SK-N-SH (cell line): Measurements from ENCODE around the gene CCDC102B. TPM values are rescaled to one million over a fixed set of nuclear protein-coding genes. Genes with fewer than 3 reads are reported as not detected.

Experiments
- CTCF ChIA-PET: fragments of 300-600, 350-600 bp; formaldehyde crosslinking; extraction: SDS; loops from one replicate; lab custom pipeline; 2021; lab: Yijun Ruan, JAX
- POLR2A ChIA-PET: fragments of 350-600 bp; sonication (Branson Sonifier 250); formaldehyde crosslinking; extraction: SDS; loops from one replicate; lab custom pipeline; 2020; ENCODE audit warnings: antibody characterized with exemption, inconsistent platforms; lab: Yijun Ruan, JAX
- DNase-seq: peaks from one replicate; pipeline ENCODE4 v3.0.0; 2012
- H2AFZ ChIP-seq: fragments of 200-600 bp; sonication (generic); 2 replicates; pipeline ENCODE4 v1.8.1; 2016; ENCODE audit warnings: antibody characterized with exemption, mild to moderate bottlenecking, low read depth
- H3F3A ChIP-seq: fragments of 200-600 bp; sonication (generic); replicated peaks from 2 replicates; pipeline ENCODE3; 2016; ENCODE audit warnings: antibody characterized with exemption, mild to moderate bottlenecking; ENCODE audit not compliant: insufficient read depth
- H3K27ac ChIP-seq, 2 experiments: fragments of 200-500 bp in 1 of 2; fragments of 200-600 bp in 1 of 2; sonication (Bioruptor generic) in 1 of 2; sonication (generic), shearing (Covaris generic) in 1 of 2; 2 replicates each; pipeline versions ENCODE4 v1.5.1 to v1.6.1; 2014 to 2016; ENCODE audit warnings: low read depth in 2 of 2, inconsistent platforms in 1 of 2, low read length in 1 of 2, mild to moderate bottlenecking in 1 of 2, mixed read lengths in 1 of 2
- H3K27me3 ChIP-seq: fragments of 200-600 bp; sonication (generic), shearing (Covaris generic); 2 replicates; pipeline ENCODE4 v1.6.1; 2016; ENCODE audit warnings: mixed run types; ENCODE audit not compliant: insufficient read depth
- H3K36me3 ChIP-seq, 2 experiments: fragments of 200-500 bp in 1 of 2; fragments of 200-600 bp in 1 of 2; sonication (Bioruptor generic) in 1 of 2; sonication (generic) in 1 of 2; replicated peaks in 1 of 2; 2 replicates each; pipeline versions ENCODE3 to v1.5.1; 2014 to 2016; ENCODE audit warnings: low read length in 1 of 2, mild to moderate bottlenecking in 1 of 2; ENCODE audit not compliant: insufficient read depth in 2 of 2, control insufficient read depth in 1 of 2
- H3K4me1 ChIP-seq, 2 experiments: fragments of 200-500 bp in 1 of 2; fragments of 200-600 bp in 1 of 2; sonication (Bioruptor generic) in 1 of 2; sonication (generic), shearing (Covaris generic) in 1 of 2; 2 replicates each; pipeline versions ENCODE4 v1.5.1 to v1.6.1; 2014 to 2016; ENCODE audit warnings: low read depth in 1 of 2, low read length in 1 of 2, mixed run types in 1 of 2; ENCODE audit not compliant: insufficient read depth in 2 of 2, control insufficient read depth in 1 of 2
- H3K4me2 ChIP-seq: fragments of 200-600 bp; sonication (generic), shearing (Covaris generic); 2 replicates; pipeline ENCODE4 v1.6.1; 2017; ENCODE audit warnings: mixed run types
- H3K4me3 ChIP-seq, 2 experiments: fragments of 200-500 bp in 1 of 2; fragments of 200-600 bp in 1 of 2; sonication (Bioruptor generic) in 1 of 2; sonication (generic), shearing (Covaris generic) in 1 of 2; 2 replicates each; pipeline versions ENCODE4 v1.5.1 to v1.8.1; 2014 to 2016; ENCODE audit warnings: low read depth in 2 of 2, inconsistent platforms in 1 of 2, low read length in 1 of 2, mild to moderate bottlenecking in 1 of 2, mixed read lengths in 1 of 2, moderate library complexity in 1 of 2
- H3K79me2 ChIP-seq: fragments of 200-600 bp; sonication (generic); 2 replicates; pipeline ENCODE4 v1.8.1; 2017; ENCODE audit warnings: mild to moderate bottlenecking; ENCODE audit not compliant: insufficient read depth
- H3K9ac ChIP-seq: fragments of 200-600 bp; sonication (generic); 2 replicates; pipeline ENCODE4 v1.6.1; 2017; ENCODE audit warnings: mixed run types
- H3K9me2 ChIP-seq: fragments of 200-600 bp; sonication (generic); 2 replicates; pipeline ENCODE4 v1.6.1; 2017; ENCODE audit warnings: mixed run types
- H3K9me3 ChIP-seq: fragments of 200-600 bp; sonication (generic); 2 replicates; pipeline ENCODE4 v1.6.1; 2017; ENCODE audit warnings: mixed run types, mild to moderate bottlenecking, moderate library complexity
- H4K20me1 ChIP-seq: fragments of 200-600 bp; sonication (generic); 2 replicates; pipeline ENCODE4 v1.6.1; 2017; ENCODE audit warnings: mild to moderate bottlenecking, mixed run types; ENCODE audit not compliant: insufficient read depth
- CHD2 ChIP-seq: fragments of 150-350 bp; IDR thresholded peaks from 2 replicates; pipeline ENCODE4 v1.6.1; 2018; ENCODE audit warnings: low read length; ENCODE audit not compliant: partially characterized antibody
- FOXJ3 ChIP-seq: sonication (generic); formaldehyde crosslinking; IDR thresholded peaks from 2 replicates; pipeline ENCODE4 v1.5.1; 2020; ENCODE audit warnings: mild to moderate bottlenecking, missing genetic modification reagents
- FOXM1 ChIP-seq: IDR thresholded peaks from 2 replicates; pipeline ENCODE4 v1.4.0; 2012; ENCODE audit warnings: low read depth, mild to moderate bottlenecking
- GABPA ChIP-seq: IDR thresholded peaks from 2 replicates; pipeline ENCODE4 v1.4.0; 2012; ENCODE audit warnings: low read depth, mild to moderate bottlenecking
- GATA2 ChIP-seq: sonication (generic); formaldehyde crosslinking; IDR thresholded peaks from 2 replicates; pipeline ENCODE4 v1.5.0; 2020; ENCODE audit warnings: mild to moderate bottlenecking, missing genetic modification reagents
- IRF3 ChIP-seq: fragments of 150-350 bp; IDR thresholded peaks from 2 replicates; pipeline ENCODE4 v1.6.1; 2016; ENCODE audit warnings: mild to moderate bottlenecking, low read depth, low read length
- MEF2A ChIP-seq: IDR thresholded peaks from 2 replicates; pipeline ENCODE4 v1.4.0; 2012; ENCODE audit warnings: low read depth, borderline replicate concordance
- NRF1 ChIP-seq: IDR thresholded peaks from 2 replicates; pipeline ENCODE4 v1.6.1; 2012; ENCODE audit warnings: low read depth, mild to moderate bottlenecking, low read length
- RAD21 ChIP-seq: IDR thresholded peaks from 2 replicates; pipeline ENCODE4 v1.6.1; 2012; ENCODE audit warnings: mild to moderate bottlenecking, low read length
- SMC3 ChIP-seq: IDR thresholded peaks from 2 replicates; pipeline ENCODE4 v1.6.1; 2012; ENCODE audit warnings: low read depth, low read length, improper control_type of control experiment
- TAF1 ChIP-seq: IDR thresholded peaks from 2 replicates; pipeline ENCODE4 v1.6.1; 2012; ENCODE audit warnings: low read depth, mild to moderate bottlenecking, low read length, moderate library complexity, borderline replicate concordance
- USF1 ChIP-seq: IDR thresholded peaks from 2 replicates; pipeline ENCODE4 v1.4.0; 2012; ENCODE audit warnings: low read depth, borderline replicate concordance
- YY1 ChIP-seq: IDR thresholded peaks from 2 replicates; pipeline ENCODE4 v1.4.0; 2012; ENCODE audit warnings: low read depth, mild to moderate bottlenecking
- WGBS: methylation state at CpG from one replicate; pipeline ENCODE4 v1.1.6; 2017; ENCODE audit warnings: low lambda C conversion rate; 5-methylcytosine and 5-hydroxymethylcytosine counted together
- polyA plus RNA-seq, 3 experiments: library from polyadenylated mRNA; depleted of rRNA; stranded (reverse); fragments of >200 nt; gene quantifications; 2 replicates each; pipeline ENCODE4 v1.2.3, GENCODE V29; 2012
- TF ChIP-seq, protein P1 (sequence below): IDR thresholded peaks from 2 replicates; pipeline ENCODE4 v1.4.0; 2012; ENCODE audit warnings: low read depth, borderline replicate concordance
- TF ChIP-seq, protein P2 (sequence below): IDR thresholded peaks from 2 replicates; pipeline ENCODE4; 2012
- TF ChIP-seq, protein P3 (sequence below): fragments of 200-600 bp; sonication (generic); IDR thresholded peaks from 2 replicates; pipeline ENCODE4 v1.6.1; 2017; ENCODE audit warnings: antibody characterized with exemption, mild to moderate bottlenecking, moderate library complexity

CCDC102B gene
- polyA plus RNA-seq, 1 of the 3 experiments (the other 2 are of a cell fraction) = 2.0 TPM

DNA sequence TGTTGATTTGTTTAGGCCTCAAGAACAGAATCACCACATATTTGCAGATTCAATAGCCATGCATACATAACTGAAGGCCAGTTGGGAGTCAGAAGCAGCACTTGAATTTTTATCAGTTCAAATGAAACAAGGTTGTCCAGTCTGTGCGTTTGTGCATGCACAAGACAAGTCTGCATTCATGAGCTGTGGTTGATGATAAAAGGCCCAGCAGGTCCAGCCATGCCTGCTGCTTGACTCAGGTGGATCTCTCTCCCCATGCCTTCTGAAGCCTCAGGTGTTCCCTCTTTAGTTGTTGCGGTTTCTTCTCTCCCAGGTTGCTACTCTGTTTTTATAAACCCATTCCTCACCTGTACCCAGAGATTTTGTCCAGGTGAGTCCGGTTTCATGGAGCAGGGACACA, 124.5 kb downstream of the CCDC102B start:
- no peaks in the 10 kb centered on the region for H3K36me3 ChIP-seq
- no peaks in the 10 kb centered on the region for H4K20me1 ChIP-seq
- H3K4me2 ChIP-seq = no peak overlapping the region
- POLR2A ChIA-PET = no interaction called here
- H2AFZ ChIP-seq = no peak overlapping the region
- no peaks in the 10 kb centered on the region for H3K9me3 ChIP-seq
- H3F3A ChIP-seq = no peaks in the 10 kb centered on the region
- no peaks in the 10 kb centered on the region for H3K9me2 ChIP-seq
- H3K4me1 ChIP-seq = no peaks in the 10 kb centered on the region
- no peak overlapping the region for H3K27ac ChIP-seq
- DNase-seq = no peak
- H3K4me3 ChIP-seq = no peak overlapping the region
- no peaks in the 10 kb centered on the region for H3K27me3 ChIP-seq
- TF ChIP-seq GABPA (no peak), CHD2 (no peak), NRF1 (no peak), GATA2 (CRISPR knock-in tag) (no peak), MEF2A (no peak), FOXJ3 (no peak), TAF1 (no peak), YY1 (no peak), IRF3 (no peak), USF1 (no peak), FOXM1 (no peak)
- TF ChIP-seq, protein P1, sequence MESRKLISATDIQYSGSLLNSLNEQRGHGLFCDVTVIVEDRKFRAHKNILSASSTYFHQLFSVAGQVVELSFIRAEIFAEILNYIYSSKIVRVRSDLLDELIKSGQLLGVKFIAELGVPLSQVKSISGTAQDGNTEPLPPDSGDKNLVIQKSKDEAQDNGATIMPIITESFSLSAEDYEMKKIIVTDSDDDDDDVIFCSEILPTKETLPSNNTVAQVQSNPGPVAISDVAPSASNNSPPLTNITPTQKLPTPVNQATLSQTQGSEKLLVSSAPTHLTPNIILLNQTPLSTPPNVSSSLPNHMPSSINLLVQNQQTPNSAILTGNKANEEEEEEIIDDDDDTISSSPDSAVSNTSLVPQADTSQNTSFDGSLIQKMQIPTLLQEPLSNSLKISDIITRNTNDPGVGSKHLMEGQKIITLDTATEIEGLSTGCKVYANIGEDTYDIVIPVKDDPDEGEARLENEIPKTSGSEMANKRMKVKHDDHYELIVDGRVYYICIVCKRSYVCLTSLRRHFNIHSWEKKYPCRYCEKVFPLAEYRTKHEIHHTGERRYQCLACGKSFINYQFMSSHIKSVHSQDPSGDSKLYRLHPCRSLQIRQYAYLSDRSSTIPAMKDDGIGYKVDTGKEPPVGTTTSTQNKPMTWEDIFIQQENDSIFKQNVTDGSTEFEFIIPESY = no peak
- TF ChIP-seq, protein P2, sequence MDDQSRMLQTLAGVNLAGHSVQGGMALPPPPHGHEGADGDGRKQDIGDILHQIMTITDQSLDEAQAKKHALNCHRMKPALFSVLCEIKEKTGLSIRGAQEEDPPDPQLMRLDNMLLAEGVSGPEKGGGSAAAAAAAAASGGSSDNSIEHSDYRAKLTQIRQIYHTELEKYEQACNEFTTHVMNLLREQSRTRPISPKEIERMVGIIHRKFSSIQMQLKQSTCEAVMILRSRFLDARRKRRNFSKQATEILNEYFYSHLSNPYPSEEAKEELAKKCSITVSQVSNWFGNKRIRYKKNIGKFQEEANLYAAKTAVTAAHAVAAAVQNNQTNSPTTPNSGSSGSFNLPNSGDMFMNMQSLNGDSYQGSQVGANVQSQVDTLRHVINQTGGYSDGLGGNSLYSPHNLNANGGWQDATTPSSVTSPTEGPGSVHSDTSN = no peak
- TF ChIP-seq, all 33 proteins: peak for 0
- 85% methylated on average over 2 of the region's 3 CpGs for whole genome bisulfite sequencing
- Histone ChIP-seq H3K9ac (no peak overlapping the region), H3K79me2 (no peaks in the 10 kb centered on the region)
- CTCF ChIA-PET = no interaction called here

DNA sequence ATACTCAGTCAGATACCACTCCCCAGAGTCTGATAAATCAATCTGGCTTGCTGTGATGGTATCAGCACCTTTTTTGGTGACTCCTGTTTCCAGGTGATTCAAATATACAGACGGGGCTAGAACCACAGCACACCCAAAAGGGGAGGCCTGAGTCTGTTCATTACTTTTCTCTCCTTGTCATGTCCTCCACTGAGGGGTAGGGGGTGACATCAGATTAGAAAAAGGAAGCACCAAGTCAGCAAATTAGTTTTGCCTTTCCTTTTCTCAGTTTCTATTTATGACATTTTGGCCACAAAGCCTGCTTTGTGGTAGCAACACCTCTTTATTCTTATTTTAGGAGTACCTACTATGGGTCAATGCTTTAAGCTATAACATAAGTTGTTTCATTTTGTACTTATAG, 127.4 kb downstream of the CCDC102B start:
- Histone ChIP-seq H4K20me1 (no peaks in the 10 kb centered on the region), H3K36me3 (no peaks in the 10 kb centered on the region), H3K4me1 (no peaks in the 10 kb centered on the region), H3K79me2 (no peaks in the 10 kb centered on the region), H3K9me2 (no peaks in the 10 kb centered on the region), H3K27ac (no peak overlapping the region), H3K9me3 (no peaks in the 10 kb centered on the region), H3K4me2 (no peak overlapping the region), H3K9ac (no peak overlapping the region), H3F3A (no peaks in the 10 kb centered on the region), H2AFZ (no peak overlapping the region), H3K27me3 (no peaks in the 10 kb centered on the region), H3K4me3 (no peak overlapping the region)
- DNase-seq = no peak
- peak; percentile 70 for TF ChIP-seq RAD21
- TF ChIP-seq GATA2 (CRISPR knock-in tag) = no peak
- TF ChIP-seq, protein P3, sequence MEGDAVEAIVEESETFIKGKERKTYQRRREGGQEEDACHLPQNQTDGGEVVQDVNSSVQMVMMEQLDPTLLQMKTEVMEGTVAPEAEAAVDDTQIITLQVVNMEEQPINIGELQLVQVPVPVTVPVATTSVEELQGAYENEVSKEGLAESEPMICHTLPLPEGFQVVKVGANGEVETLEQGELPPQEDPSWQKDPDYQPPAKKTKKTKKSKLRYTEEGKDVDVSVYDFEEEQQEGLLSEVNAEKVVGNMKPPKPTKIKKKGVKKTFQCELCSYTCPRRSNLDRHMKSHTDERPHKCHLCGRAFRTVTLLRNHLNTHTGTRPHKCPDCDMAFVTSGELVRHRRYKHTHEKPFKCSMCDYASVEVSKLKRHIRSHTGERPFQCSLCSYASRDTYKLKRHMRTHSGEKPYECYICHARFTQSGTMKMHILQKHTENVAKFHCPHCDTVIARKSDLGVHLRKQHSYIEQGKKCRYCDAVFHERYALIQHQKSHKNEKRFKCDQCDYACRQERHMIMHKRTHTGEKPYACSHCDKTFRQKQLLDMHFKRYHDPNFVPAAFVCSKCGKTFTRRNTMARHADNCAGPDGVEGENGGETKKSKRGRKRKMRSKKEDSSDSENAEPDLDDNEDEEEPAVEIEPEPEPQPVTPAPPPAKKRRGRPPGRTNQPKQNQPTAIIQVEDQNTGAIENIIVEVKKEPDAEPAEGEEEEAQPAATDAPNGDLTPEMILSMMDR = peak; percentile 53
- TF ChIP-seq SMC3 = 0 out of 2 replicates have a peak, but pooled peaks have one; percentile 28
- TF ChIP-seq NRF1 = no peak
- ChIA-PET POLR2A (no interaction called here), CTCF (interaction anchor here (0.6 to 2.3 kb wide), 7 partner anchors 9 to 1526 kb away, joined by 3 to 12 read pairs (median 3); no protein-coding TSS in a partner anchor)
- 62% methylated on average over 1 of the region's 1 CpG for WGBS
